ENCODE measurements around the gene ABCC12.

ABCC12 gene

DNA sequence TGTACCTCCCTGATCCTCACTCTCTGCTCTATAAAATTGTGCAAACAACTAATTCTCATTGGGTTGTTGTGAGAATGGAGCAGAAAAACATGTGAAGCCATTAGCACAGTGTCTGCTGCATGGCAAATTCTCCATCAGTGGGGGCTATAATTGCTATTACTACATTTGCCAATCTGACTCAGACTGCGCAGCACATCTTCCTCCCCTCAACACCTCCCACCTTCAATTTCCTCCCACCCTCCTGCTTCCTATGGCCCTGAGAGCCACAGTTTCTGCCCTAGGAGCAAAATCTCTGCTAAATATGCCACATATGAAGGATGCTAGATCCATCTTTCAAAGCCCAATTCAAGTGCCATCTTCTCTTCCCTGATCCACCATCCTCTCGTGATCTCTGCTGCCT is 37.0 kb downstream of the ABCC12 start:
- Histone ChIP-seq H3K27me3 (ENCODE audit: insufficient read depth, low read length) (no peaks in the 10 kb centered on the region), H3K9me3 (ENCODE audit: low read length) (no peaks in the 10 kb centered on the region), H2AFZ (ENCODE audit: low read depth, low read length) (no peak overlapping the region), H3K4me3 (ENCODE audit: low read length) (no peak overlapping the region), H3K4me1 (ENCODE audit: insufficient read depth, low read length) (peaks cover 8% of the 10 kb centered on the region), H3K36me3 (ENCODE audit: insufficient read depth, low read length) (no peaks in the 10 kb centered on the region)

DNA sequence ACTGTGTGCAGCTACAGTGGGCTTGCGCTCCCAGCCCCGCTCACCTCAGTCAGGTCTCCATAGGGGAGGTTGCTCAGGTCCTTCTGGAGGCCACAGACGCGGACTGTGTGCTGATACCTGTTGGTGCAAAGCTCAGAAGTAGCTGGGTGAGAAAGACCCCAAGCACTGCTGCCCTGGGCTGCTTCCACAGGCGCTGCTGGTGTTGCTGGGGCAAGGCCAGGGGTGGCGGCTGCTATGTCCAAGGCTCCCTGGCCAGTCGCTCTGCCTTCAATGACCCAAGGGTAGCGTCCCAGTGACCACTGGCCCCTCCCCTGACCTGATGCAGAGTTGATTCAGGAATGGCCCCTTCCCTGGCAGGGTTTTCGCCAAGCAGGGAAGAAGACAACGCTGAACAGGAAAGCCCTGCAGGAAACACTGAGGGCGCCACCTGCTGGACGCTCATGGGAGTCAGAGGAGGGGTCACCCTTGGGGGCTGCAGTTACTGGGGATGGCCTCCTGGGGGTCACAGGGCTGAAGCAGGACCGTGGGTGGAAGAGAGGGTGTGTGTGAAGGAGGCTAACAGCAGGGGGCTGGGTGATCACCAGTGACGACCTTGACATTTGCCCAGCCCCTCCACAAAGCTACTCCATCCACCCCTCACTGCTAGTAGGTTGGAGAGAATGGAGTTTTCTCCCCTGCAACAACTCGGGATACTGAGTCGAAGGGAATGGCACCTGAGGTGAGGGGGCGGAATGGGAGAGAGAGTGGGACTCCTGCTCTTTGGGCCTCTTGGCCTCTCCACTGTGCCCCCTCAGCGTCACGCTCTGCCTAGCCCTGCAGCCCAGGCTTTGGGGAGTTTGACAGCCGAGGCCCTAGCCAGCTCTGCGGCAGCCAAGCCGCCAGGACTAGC is 38.3 kb downstream of the ABCC12 start:
- no peak overlapping the region for H3K4me3 ChIP-seq (ENCODE audit: low read length)
- H3K9me3 ChIP-seq (ENCODE audit: low read length): no peaks in the 10 kb centered on the region
- no peaks in the 10 kb centered on the region for H3K27me3 ChIP-seq (ENCODE audit: insufficient read depth, low read length)
- H3K4me1 ChIP-seq (ENCODE audit: insufficient read depth, low read length): no peaks in the 10 kb centered on the region
- no peaks in the 10 kb centered on the region for H3K36me3 ChIP-seq (ENCODE audit: insufficient read depth, low read length)
- no peak overlapping the region for H2AFZ ChIP-seq (ENCODE audit: low read depth, low read length)

DNA sequence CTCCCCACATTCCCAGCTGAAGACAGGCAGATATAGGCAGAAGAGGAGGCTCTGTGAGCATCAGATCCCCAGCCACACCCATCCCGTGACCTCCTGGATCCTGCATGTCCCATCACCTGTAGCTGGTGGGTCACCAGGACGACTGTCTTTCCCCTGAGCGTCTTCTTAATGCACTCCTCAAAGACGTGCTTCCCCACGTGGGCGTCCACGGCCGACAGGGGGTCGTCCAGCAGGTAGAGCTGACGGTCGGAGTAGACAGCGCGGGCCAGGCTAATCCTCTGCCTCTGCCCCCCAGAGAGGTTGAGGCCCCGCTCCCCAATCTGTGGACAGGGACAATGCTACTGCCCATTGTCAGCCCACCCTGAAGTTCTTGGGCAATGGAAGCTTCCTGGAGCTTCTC is 40.5 kb downstream of the ABCC12 start:
- no peak overlapping the region for H2AFZ ChIP-seq (ENCODE audit: low read depth, low read length)
- H3K9me3 ChIP-seq (ENCODE audit: low read length): no peaks in the 10 kb centered on the region
- H3K27me3 ChIP-seq (ENCODE audit: insufficient read depth, low read length): no peaks in the 10 kb centered on the region
- H3K36me3 ChIP-seq (ENCODE audit: insufficient read depth, low read length): no peaks in the 10 kb centered on the region
- H3K4me1 ChIP-seq (ENCODE audit: insufficient read depth, low read length): no peaks in the 10 kb centered on the region
- H3K4me3 ChIP-seq (ENCODE audit: low read length): no peak overlapping the region

DNA sequence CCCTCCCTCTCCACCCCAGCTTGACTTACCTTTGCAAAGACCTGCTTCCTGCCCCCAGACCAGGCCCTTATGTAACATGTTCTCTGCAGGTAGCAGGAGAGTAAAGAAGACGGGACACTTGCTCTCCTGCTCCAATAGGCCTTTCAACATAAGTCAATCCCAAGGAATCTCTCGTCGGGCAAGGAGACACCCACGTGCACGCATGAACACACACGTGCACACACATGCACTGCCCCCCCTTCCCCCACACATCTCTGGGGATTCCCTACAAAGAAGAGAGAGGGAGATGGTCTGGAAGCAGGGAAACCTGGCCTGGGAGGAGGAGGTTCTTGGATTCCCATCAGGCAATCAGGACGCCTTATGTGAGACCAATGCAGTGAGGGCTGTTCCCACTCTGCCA is 41.4 kb downstream of the ABCC12 start:
- H3K4me1 ChIP-seq (ENCODE audit: insufficient read depth, low read length): peaks cover 5% of the 10 kb centered on the region
- H3K27me3 ChIP-seq (ENCODE audit: insufficient read depth, low read length): no peaks in the 10 kb centered on the region
- no peaks in the 10 kb centered on the region for H3K36me3 ChIP-seq (ENCODE audit: insufficient read depth, low read length)
- no peaks in the 10 kb centered on the region for H3K9me3 ChIP-seq (ENCODE audit: low read length)
- no peak overlapping the region for H2AFZ ChIP-seq (ENCODE audit: low read depth, low read length)
- no peak overlapping the region for H3K4me3 ChIP-seq (ENCODE audit: low read length)

DNA sequence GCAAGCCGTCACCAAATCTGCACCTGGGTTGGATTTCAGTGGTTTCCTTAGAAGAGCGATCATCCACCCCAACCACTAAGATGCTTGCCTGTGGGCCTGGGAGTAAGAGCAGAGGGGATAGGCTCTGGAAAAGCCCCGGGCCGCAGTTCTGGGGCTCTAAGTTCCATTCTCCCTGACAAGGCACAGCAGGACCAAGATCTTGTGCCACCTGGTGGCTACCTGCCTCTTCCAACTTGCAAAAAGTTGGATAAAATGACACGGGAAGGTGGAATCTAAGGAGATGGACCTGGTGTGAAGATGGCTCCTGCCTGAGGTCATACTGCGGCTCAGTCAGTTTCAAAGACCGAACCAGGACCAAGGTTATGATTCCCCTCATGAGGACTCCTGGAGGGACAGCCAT is 42.3 kb downstream of the ABCC12 start:
- Histone ChIP-seq H3K36me3 (ENCODE audit: insufficient read depth, low read length) (no peaks in the 10 kb centered on the region), H3K4me3 (ENCODE audit: low read length) (no peak overlapping the region), H3K4me1 (ENCODE audit: insufficient read depth, low read length) (peaks cover 8% of the 10 kb centered on the region)

DNA sequence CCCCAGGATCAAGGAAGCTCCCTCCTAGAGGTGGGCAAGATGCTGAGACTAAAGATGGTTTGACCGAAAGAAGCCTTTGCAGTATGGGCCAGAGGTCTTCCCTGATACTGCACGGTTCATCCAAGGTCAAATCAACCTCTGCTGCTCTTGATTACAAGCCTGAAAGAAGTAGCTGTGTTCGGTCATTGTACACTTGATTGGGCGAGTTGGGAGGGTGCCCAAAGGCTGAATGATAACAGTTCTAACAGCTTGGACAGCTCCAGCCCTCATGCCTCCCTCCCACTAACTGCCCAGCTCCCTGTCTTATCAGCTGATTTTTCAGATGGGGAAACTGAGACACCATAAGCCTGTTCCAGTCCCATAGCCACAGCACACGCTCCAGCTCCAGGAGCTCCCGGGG is 42.8 kb downstream of the ABCC12 start:
- Histone ChIP-seq H2AFZ (ENCODE audit: low read depth, low read length) (no peak overlapping the region), H3K9me3 (ENCODE audit: low read length) (no peaks in the 10 kb centered on the region), H3K27me3 (ENCODE audit: insufficient read depth, low read length) (no peaks in the 10 kb centered on the region), H3K4me1 (ENCODE audit: insufficient read depth, low read length) (peaks cover 8% of the 10 kb centered on the region), H3K4me3 (ENCODE audit: low read length) (no peak overlapping the region), H3K36me3 (ENCODE audit: insufficient read depth, low read length) (no peaks in the 10 kb centered on the region)

More for the DNA sequence above, 42.3 kb downstream of the ABCC12 start:
- Histone ChIP-seq H3K9me3 (ENCODE audit: low read length) (no peaks in the 10 kb centered on the region), H3K27me3 (ENCODE audit: insufficient read depth, low read length) (no peaks in the 10 kb centered on the region), H2AFZ (ENCODE audit: low read depth, low read length) (no peak overlapping the region)

DNA sequence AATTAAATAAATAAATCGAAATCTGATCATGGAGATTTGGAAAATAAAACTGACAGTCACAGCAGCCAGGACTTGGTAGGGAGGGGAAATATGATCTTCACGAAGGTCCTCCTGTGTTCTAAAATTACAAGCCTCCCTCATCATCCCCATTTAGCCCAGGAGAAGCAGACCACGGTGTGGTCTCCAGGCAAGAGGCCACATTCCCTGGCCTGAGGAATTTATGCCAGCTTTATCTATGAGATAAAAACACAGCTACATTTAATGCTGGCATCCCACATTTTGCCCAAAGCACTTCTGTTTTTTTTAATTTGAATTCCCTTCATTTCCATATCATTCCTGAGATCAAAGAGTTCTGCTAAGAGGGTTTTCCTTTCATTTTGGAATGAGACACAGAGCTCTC is 43.2 kb downstream of the ABCC12 start:
- no peak overlapping the region for H3K4me3 ChIP-seq (ENCODE audit: low read length)
- no peaks in the 10 kb centered on the region for H3K27me3 ChIP-seq (ENCODE audit: insufficient read depth, low read length)

DNA sequence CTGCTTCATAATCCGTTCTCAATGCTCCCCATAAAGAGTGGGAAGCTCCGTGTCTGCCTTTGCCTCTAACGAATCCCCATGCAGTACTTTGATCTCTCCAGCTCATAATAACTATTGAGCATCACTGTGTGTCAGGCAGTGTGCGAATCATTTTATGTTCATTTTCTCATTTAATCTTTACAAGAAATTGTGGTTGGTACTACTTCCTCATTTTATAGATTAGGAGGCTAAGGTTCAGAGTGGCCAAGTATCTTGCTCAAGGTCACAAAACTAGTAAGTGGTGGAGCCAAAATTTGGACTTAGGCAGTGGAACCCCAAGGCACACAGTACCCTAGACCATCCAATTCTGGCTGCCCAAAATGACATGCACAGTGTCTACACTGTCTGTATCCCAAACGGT is 44.8 kb downstream of the ABCC12 start:
- H3K4me1 ChIP-seq (ENCODE audit: insufficient read depth, low read length): peaks cover 11% of the 10 kb centered on the region
- H3K36me3 ChIP-seq (ENCODE audit: insufficient read depth, low read length): no peaks in the 10 kb centered on the region
- no peak overlapping the region for H3K4me3 ChIP-seq (ENCODE audit: low read length)
- H2AFZ ChIP-seq (ENCODE audit: low read depth, low read length): no peak overlapping the region
- no peaks in the 10 kb centered on the region for H3K27me3 ChIP-seq (ENCODE audit: insufficient read depth, low read length)
- no peaks in the 10 kb centered on the region for H3K9me3 ChIP-seq (ENCODE audit: low read length)

More for the DNA sequence above, 43.2 kb downstream of the ABCC12 start:
- Histone ChIP-seq H2AFZ (ENCODE audit: low read depth, low read length) (no peak overlapping the region), H3K4me1 (ENCODE audit: insufficient read depth, low read length) (peaks cover 8% of the 10 kb centered on the region), H3K9me3 (ENCODE audit: low read length) (no peaks in the 10 kb centered on the region), H3K36me3 (ENCODE audit: insufficient read depth, low read length) (no peaks in the 10 kb centered on the region)

DNA sequence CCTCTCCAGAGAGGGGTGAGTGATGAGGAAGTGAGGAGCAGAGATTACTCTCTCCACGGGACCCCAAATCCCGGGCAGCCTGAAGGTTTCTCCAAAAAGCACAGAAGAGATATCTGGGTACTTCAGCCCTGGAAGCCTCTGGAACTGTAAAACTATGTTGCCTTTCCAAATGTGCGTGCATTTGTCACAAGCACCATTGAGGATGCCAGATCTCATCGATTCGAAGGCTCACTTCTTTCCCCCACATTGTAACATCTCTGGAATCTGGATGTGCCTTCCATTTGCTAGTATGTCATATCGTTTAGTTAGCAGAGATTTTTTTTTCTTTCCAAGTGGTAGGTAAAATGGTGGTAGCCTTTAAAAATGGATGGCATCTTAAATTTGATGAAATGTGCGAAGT is 45.8 kb downstream of the ABCC12 start:
- peak overlapping the region; percentile 38 for H2AFZ ChIP-seq (ENCODE audit: low read depth, low read length)
- H3K4me1 ChIP-seq (ENCODE audit: insufficient read depth, low read length): peaks cover 11% of the 10 kb centered on the region
- no peak overlapping the region for H3K4me3 ChIP-seq (ENCODE audit: low read length)
- H3K27me3 ChIP-seq (ENCODE audit: insufficient read depth, low read length): no peaks in the 10 kb centered on the region
- H3K9me3 ChIP-seq (ENCODE audit: low read length): no peaks in the 10 kb centered on the region
- H3K36me3 ChIP-seq (ENCODE audit: insufficient read depth, low read length): no peaks in the 10 kb centered on the region

DNA sequence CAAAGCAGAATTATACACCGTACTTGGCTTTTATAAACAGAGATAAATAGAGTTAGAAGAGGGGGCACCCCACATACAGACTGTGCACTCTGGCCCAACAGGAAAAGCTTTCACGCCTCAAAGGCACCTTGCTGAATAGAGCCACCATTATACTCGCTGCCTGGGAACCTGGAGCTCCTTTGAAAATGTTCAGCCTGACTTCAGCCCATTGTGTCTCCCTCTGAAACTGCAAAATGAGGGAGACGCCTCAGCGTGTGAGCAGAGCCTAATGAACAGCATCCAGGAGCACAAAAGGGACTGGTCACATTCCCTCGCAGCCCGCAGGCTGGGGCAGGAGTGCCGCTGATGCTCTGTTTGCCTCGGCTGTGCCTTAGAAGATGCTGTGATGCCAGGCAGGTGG is 46.3 kb downstream of the ABCC12 start:
- peak overlapping the region; percentile 38 for H2AFZ ChIP-seq (ENCODE audit: low read depth, low read length)
- H3K4me1 ChIP-seq (ENCODE audit: insufficient read depth, low read length): peaks cover 11% of the 10 kb centered on the region
- H3K27me3 ChIP-seq (ENCODE audit: insufficient read depth, low read length): no peaks in the 10 kb centered on the region
- H3K9me3 ChIP-seq (ENCODE audit: low read length): no peaks in the 10 kb centered on the region
- no peak overlapping the region for H3K4me3 ChIP-seq (ENCODE audit: low read length)
- H3K36me3 ChIP-seq (ENCODE audit: insufficient read depth, low read length): no peaks in the 10 kb centered on the region

DNA sequence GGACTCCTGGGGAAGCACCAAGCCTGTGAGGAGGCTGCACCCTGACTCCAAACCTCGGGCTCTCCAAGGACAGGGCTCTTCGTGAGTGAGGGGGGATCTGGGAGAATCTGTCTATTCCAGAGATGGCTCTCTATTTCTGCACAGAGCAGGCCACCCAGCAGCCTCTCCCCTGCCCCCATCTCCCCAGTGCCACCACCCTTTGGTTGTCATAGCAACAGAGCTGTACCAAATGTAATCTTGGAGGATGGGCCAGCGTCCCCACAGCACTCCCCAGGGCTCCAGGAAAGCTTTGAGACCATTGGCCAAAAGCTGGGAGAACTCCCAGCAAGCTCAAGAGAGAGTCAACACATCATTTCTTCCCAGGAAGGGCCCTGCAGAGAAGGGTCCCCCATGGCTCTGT is 49.3 kb downstream of the ABCC12 start:
- H3K36me3 ChIP-seq (ENCODE audit: insufficient read depth, low read length): no peaks in the 10 kb centered on the region
- no peaks in the 10 kb centered on the region for H3K9me3 ChIP-seq (ENCODE audit: low read length)
- H3K4me1 ChIP-seq (ENCODE audit: insufficient read depth, low read length): peaks cover 11% of the 10 kb centered on the region
- no peaks in the 10 kb centered on the region for H3K27me3 ChIP-seq (ENCODE audit: insufficient read depth, low read length)
- H2AFZ ChIP-seq (ENCODE audit: low read depth, low read length): no peak overlapping the region
- no peak overlapping the region for H3K4me3 ChIP-seq (ENCODE audit: low read length)

Measured in neuron (in vitro differentiated cells).